Astrocyte of the spinal cord (primary cell): ENCODE data around the gene SYNDIG1.
"Not testable (repeated sequence)": the region's sequence is repeated elsewhere in the genome, so short reads cannot be mapped to it uniquely, and the experiment has no call there.

ENCODE experiments used
- DNase-seq: peaks from one replicate; pipeline ENCODE4 v3.0.0; 2011; ENCODE audit warnings: low read depth, low spot score
- H3K4me3 ChIP-seq: 2 replicates; pipeline ENCODE4 v1.5.1; 2011; ENCODE audit warnings: low read depth, mild to moderate bottlenecking, low read length, moderate library complexity
- CTCF ChIP-seq: IDR thresholded peaks from 2 replicates; pipeline ENCODE4 v1.5.1; 2012; ENCODE audit warnings: low read depth, mild to moderate bottlenecking, low read length, inconsistent platforms
- in situ Hi-C: cut with HindIII; loops from 2 replicates; pipeline ENCODE4 v1.10.0; 2017; ENCODE audit warnings: low sequenced_read_pairs

The SYNDIG1 gene

GRCh38 chr20:24506146-24506545 is 36.7 kb downstream of the SYNDIG1 start:
- no peak for TF ChIP-seq CTCF
- H3K4me3 ChIP-seq: no peak overlapping the region
- in situ Hi-C loops: no loop called here
- no peak for DNase-seq

GRCh38 chr20:24506696-24507095 is 37.3 kb downstream of the SYNDIG1 start:
- DNase-seq: no peak
- TF ChIP-seq CTCF: no peak
- in situ Hi-C loops: no loop called here
- H3K4me3 ChIP-seq: no peak overlapping the region

- in situ Hi-C loops: no loop called here
- TF ChIP-seq CTCF: no peak
These were observed 37.9 kb downstream of the SYNDIG1 start for GRCh38 chr20:24507182-24507853.

GRCh38 chr20:24512441-24512840 is 43.0 kb downstream of the SYNDIG1 start:
- DNase-seq, H3K4me3 ChIP-seq, in situ Hi-C loops: not testable (repeated sequence)

More at GRCh38 chr20:24507182-24507853, 37.9 kb downstream of the SYNDIG1 start:
- H3K4me3 ChIP-seq: no peak overlapping the region
- DNase-seq: no peak

GRCh38 chr20:24518515-24518914 is 49.1 kb downstream of the SYNDIG1 start:
- TF ChIP-seq CTCF: no peak
- DNase-seq: no peak
- in situ Hi-C loops: no loop called here
- H3K4me3 ChIP-seq: no peak overlapping the region

- in situ Hi-C loops: no loop called here
- no peak overlapping the region for H3K4me3 ChIP-seq
- TF ChIP-seq CTCF: no peak
- DNase-seq: no peak
These were observed 50.0 kb downstream of the SYNDIG1 start for GRCh38 chr20:24519476-24519875.

- no peak overlapping the region for H3K4me3 ChIP-seq
- in situ Hi-C loops: no loop called here
- no peak for DNase-seq
- TF ChIP-seq CTCF: no peak
These were observed 51.6 kb downstream of the SYNDIG1 start for GRCh38 chr20:24521032-24521431.
